ENCODE data around the gene FEZ2. TPM values are rescaled to one million over a fixed set of nuclear protein-coding genes. Genes with fewer than 3 reads are reported as not detected.

Gene FEZ2
- total and polyA plus RNA-seq, 2 donors (not counting 3 experiments of a cell fraction or from before 2014, with no cell fraction given) = 41.2 to 72.4 TPM

- ChIA-PET POLR2A (no interaction called here), CTCF (interaction anchor here (1.3 kb wide), 1 partner anchor 29 kb away, joined by 3 read pairs; no protein-coding TSS in a partner anchor)
- H3K36me3 ChIP-seq (ENCODE audit: control insufficient read depth in 2 of 2, extremely low read depth in 1 of 2, insufficient read depth in 2 of 2, low read length in 2 of 2) = no peaks in the 10 kb centered on the region
- FAIRE-seq (no peak), DNase-seq (ENCODE audit: low read depth, low spot score) (no peak)
- H3K4me3 ChIP-seq (replicated peaks in 1 of 3; ENCODE audit: insufficient read depth in 1 of 3, low read depth in 1 of 3, low read length in 3 of 3) = no peak overlapping the region
- H2AFZ ChIP-seq (ENCODE audit: low read depth, low read length) = no peak overlapping the region
- no peak overlapping the region for H3K4me2 ChIP-seq (ENCODE audit: insufficient read depth, low read length)
- H3K4me1 ChIP-seq (ENCODE audit: control insufficient read depth, extremely low read depth, insufficient read depth, low read length) = no peaks in the 10 kb centered on the region
- no peak overlapping the region for H3K27ac ChIP-seq (ENCODE audit: insufficient read depth, low read depth, low read length)
- BruUV-seq (replicated peaks) = no TSS peak
- no peaks in the 10 kb centered on the region for H3K27me3 ChIP-seq (ENCODE audit: control insufficient read depth in 2 of 2, insufficient read depth in 2 of 2, low read length in 2 of 2)
- H3K9me3 ChIP-seq (replicated peaks; ENCODE audit: control insufficient read depth, insufficient read depth, low read length) = no peaks in the 10 kb centered on the region
- H3K9me1 ChIP-seq (replicated peaks; ENCODE audit: control insufficient read depth, extremely low read depth, insufficient read depth, low read length) = no peaks in the 10 kb centered on the region
- H3K9ac ChIP-seq (replicated peaks; ENCODE audit: extremely low read depth, insufficient read depth, low read length) = no peak overlapping the region
- TF ChIP-seq MYC (IDR thresholded peaks at IDR 0.05; ENCODE audit: low read depth, low read length) = no peak
- TF ChIP-seq, protein P1, sequence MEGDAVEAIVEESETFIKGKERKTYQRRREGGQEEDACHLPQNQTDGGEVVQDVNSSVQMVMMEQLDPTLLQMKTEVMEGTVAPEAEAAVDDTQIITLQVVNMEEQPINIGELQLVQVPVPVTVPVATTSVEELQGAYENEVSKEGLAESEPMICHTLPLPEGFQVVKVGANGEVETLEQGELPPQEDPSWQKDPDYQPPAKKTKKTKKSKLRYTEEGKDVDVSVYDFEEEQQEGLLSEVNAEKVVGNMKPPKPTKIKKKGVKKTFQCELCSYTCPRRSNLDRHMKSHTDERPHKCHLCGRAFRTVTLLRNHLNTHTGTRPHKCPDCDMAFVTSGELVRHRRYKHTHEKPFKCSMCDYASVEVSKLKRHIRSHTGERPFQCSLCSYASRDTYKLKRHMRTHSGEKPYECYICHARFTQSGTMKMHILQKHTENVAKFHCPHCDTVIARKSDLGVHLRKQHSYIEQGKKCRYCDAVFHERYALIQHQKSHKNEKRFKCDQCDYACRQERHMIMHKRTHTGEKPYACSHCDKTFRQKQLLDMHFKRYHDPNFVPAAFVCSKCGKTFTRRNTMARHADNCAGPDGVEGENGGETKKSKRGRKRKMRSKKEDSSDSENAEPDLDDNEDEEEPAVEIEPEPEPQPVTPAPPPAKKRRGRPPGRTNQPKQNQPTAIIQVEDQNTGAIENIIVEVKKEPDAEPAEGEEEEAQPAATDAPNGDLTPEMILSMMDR (IDR thresholded peaks at IDR 0.05; ENCODE audit: extremely low read depth in 1 of 2, insufficient read depth in 1 of 2, low read depth in 1 of 2, low read length in 2 of 2) = no peak
- TF ChIP-seq FOS (IDR thresholded peaks at IDR 0.05; ENCODE audit: borderline replicate concordance, insufficient read depth, low read length) = no peak
- TF ChIP-seq, protein P2, sequence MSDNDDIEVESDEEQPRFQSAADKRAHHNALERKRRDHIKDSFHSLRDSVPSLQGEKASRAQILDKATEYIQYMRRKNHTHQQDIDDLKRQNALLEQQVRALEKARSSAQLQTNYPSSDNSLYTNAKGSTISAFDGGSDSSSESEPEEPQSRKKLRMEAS (IDR thresholded peaks at IDR 0.05; ENCODE audit: insufficient read depth, insufficient read length) = no peak
- TF ChIP-seq POLR2A (IDR thresholded peaks at IDR 0.05; ENCODE audit: low read depth, low read length) = no peak
- TF ChIP-seq GATA2 (IDR thresholded peaks at IDR 0.05; ENCODE audit: insufficient read depth, insufficient read length, low read depth, low read length) = no peak
- TF ChIP-seq EZH2 (IDR thresholded peaks at IDR 0.05; ENCODE audit: borderline replicate concordance, low read depth, low read length, severe bottlenecking) = no peak
- TF ChIP-seq POLR2AphosphoS5 (IDR thresholded peaks at IDR 0.05; ENCODE audit: insufficient read depth, low read depth, low read length) = no peak
- TF ChIP-seq JUN (IDR thresholded peaks at IDR 0.05; ENCODE audit: borderline replicate concordance, insufficient read depth, insufficient read length, low read depth) = no peak
- intact Hi-C loops (cut with micrococcal nuclease) (no loop called here), dilution Hi-C loops (cut with MboI; ENCODE audit: extremely low pct_ligation_motif_present, low sequenced_read_pairs) (no loop called here)
- no peaks in the 10 kb centered on the region for H4K20me1 ChIP-seq (replicated peaks; ENCODE audit: control insufficient read depth, extremely low read depth, insufficient read depth, low read length)
- H3K79me2 ChIP-seq (ENCODE audit: control insufficient read depth, insufficient read depth, low read length) = no peaks in the 10 kb centered on the region
Observed at GRCh38 chr2:36611316-36611990, 13.5 kb upstream of the FEZ2 start.
